SK-MEL-5 (cell line): ENCODE data around the gene HOXD1. TPM values are rescaled to one million over a fixed set of nuclear protein-coding genes. Genes with fewer than 3 reads are reported as not detected.

Source experiments
- DNase-seq: peaks from one replicate; pipeline ENCODE4 v3.0.0-alpha.2; 2016; ENCODE audit warnings: low read depth, low spot score
- in situ Hi-C: cut with HindIII; loops from 2 replicates; pipeline ENCODE4 v1.10.0; 2016; ENCODE audit warnings: low sequenced_read_pairs, high pct_unique_total_duplicates, low pct_unique_long_range_greater_than_20kb
- total RNA-seq: library from RNA; depleted of rRNA; stranded (reverse); fragments of >200 nt; shearing (Covaris generic); gene quantifications from 2 replicates; pipeline ENCODE4 v1.2.3, GENCODE V29; 2014

The HOXD1 gene
- total RNA-seq, 1 experiment from 2014 or later: 10.3 TPM

- DNase-seq: no peak
These were observed 37.7 kb upstream of the HOXD1 start for GRCh38 chr2:176150584-176151441.

GRCh38 chr2:176151442-176152287 is 36.8 kb upstream of the HOXD1 start, which contains the start of gene HOXD4:
Gene HOXD4 (plus strand): TSS chr2:176151550. CDS start chr2:176151634, 84 bp downstream.
- no peak for DNase-seq
- in situ Hi-C loops: no loop called here

More at GRCh38 chr2:176150584-176151441, 37.7 kb upstream of the HOXD1 start:
- in situ Hi-C loops: no loop called here

- no peak for DNase-seq
- in situ Hi-C loops: no loop called here
These were observed 35.9 kb upstream of the HOXD1 start for GRCh38 chr2:176152350-176153181.

DNA sequence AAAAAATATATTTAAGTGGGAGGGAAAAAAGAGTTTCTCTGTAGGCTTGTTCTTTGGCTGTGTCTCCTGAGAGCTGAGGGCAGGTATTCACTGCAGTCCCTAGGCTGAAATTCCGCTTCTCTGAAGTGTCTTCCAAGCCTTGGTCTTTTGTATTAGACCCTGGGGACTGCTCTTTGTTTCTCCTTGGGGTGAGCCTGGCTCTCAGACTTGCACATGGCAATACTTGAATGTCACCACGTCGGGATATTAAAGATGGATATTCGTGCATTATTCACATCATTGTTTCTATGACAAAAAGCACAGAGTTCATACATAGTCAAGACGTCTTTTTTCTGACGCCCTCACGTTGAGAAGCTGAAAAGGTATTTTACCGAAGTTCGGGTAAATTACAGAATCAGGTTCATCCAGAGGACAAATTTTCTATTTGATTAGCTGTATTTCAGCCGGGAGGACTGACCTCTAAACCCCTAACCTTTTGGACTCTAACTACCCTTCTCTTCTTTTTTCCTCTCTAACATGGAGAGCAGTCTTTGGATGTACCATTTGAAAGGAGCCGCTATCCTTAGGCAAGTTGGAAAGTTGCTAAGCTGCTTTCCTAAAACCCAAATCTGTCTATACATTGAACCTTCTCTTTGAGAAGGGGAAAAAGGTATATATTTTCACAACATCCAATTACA is 33.8 kb upstream of the HOXD1 start:
- in situ Hi-C loops: no loop called here

GRCh38 chr2:176155356-176156044 is 33.0 kb upstream of the HOXD1 start:
- in situ Hi-C loops: no loop called here

More for the DNA sequence above, 33.8 kb upstream of the HOXD1 start:
- DNase-seq: no peak

DNA sequence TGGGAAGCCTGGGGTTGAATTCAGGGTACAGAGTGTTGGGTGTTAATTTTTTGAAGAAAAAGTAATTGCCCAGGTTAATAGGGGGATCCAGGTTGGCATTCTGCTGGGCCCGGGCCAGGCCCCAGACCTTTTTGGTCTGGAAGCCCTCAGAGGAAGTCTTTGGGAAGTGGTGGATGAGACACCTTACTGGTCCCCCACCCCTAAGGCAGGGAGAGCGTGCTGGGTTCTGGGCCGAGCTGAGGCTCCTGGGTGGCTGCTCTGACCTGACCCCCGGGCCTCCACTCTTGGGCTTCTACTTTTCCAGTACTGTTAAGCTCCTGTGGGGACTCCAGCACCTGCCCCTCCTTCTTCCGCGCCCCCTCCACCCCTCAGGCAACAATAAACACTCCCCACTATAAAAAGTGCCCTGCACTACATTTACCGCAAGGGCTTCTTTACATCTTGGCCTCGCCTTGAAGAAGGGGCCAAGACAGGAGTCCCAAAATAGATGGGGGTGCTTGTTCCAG is 32.1 kb upstream of the HOXD1 start:
- DNase-seq: no peak
- in situ Hi-C loops: no loop called here

More at GRCh38 chr2:176155356-176156044, 33.0 kb upstream of the HOXD1 start:
- no peak for DNase-seq

GRCh38 chr2:176156807-176157498 is 31.5 kb upstream of the HOXD1 start, which contains the start of gene HOXD3:
Gene HOXD3 (plus strand): TSS chr2:176157307. CDS start chr2:176169115, 11,808 bp downstream.
- in situ Hi-C loops: no loop called here
- DNase-seq: no peak

DNA sequence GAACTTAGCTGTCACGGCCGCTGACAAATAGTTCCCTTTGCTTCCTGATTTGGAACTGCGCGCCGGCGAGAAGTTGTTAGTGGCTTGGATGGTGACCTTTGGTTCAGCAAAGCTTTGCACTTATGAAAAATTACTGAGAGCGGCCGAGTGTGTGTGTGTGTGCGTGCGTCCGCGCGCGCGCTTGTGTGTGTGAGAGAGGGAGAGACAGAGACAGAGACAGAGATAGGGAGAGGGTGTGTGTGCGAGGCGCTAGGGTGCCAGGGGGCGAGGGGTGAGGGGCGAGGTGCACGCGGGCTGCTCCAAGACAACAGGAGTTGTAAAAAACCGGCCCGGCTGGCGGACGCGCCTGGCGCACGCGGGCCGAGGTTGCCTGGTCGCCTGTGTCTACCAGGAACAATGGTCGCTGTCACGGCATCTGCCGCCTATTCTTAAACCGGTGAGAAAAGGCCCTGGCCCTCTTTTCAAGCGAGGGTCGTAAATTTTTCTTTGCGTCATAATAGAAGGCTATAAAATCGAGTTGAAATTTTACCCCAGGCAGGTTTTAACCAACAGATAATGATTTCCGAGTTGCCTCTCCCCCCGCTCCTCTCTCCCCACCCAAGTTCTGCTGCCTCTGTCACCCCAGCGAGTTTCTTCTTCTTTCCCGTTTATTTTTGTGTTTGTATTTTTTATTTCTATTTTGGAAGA is 30.8 kb upstream of the HOXD1 start:
- DNase-seq: peak; percentile 51
- in situ Hi-C loops: no loop called here

DNA sequence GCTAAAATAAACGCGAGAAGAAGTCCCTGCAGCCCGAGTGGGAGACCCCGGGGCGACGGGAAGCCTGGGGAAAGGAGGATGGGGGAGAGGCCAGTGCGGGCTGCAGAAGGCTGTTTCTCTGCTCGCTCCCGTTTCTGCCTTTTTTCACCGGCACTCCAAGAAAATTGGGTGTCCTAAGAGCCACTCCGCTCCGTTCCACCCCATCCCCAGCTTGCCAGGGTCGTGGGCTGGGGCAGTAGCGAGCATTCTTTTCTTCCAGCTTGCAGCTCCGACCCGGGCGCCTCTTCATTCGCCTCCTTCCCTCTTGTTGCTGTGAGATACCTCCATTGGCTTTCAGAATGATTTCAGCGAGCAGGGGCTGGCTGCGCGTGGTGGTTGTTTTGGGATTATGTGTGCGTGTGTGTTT is 30.3 kb upstream of the HOXD1 start:
- DNase-seq: no peak
- in situ Hi-C loops: no loop called here

- DNase-seq: no peak
- in situ Hi-C loops: no loop called here
These were observed 29.4 kb upstream of the HOXD1 start for GRCh38 chr2:176158855-176159662.

GRCh38 chr2:176159663-176160250 is 28.7 kb upstream of the HOXD1 start:
- in situ Hi-C loops: no loop called here

GRCh38 chr2:176160251-176160985 is 28.1 kb upstream of the HOXD1 start:
- in situ Hi-C loops: no loop called here
- no peak for DNase-seq

More at GRCh38 chr2:176159663-176160250, 28.7 kb upstream of the HOXD1 start:
- no peak for DNase-seq

- in situ Hi-C loops: no loop called here
- DNase-seq: no peak
These were observed 27.3 kb upstream of the HOXD1 start for GRCh38 chr2:176160986-176161824.
